Progenitor cell of endocrine pancreas (in vitro differentiated cells): ENCODE measurements around the gene ATF5. TPM values are rescaled to one million over a fixed set of nuclear protein-coding genes. Genes with fewer than 3 reads are reported as not detected.

ENCODE experiments used
- DNase-seq: peaks from one replicate; pipeline ENCODE4 v3.0.0; 2021; ENCODE audit warnings: low spot score; ENCODE audit not compliant: unreplicated experiment
- H3K27ac Mint-ChIP-seq: 2 replicates; pipeline ENCODE4 v1.8.0; 2021; ENCODE audit warnings: mild to moderate bottlenecking, moderate library complexity, mixed read lengths
- H3K27me3 Mint-ChIP-seq: 2 replicates; pipeline ENCODE4 v1.8.0; 2021; ENCODE audit warnings: mixed read lengths
- H3K36me3 Mint-ChIP-seq: 2 replicates; pipeline ENCODE4 v1.8.0; 2022; ENCODE audit warnings: mixed read lengths; ENCODE audit not compliant: insufficient read depth
- H3K4me1 Mint-ChIP-seq: 2 replicates; pipeline ENCODE4 v1.8.0; 2021; ENCODE audit warnings: low read depth, mixed read lengths
- H3K4me3 Mint-ChIP-seq: 2 replicates; pipeline ENCODE4 v1.8.0; 2021; ENCODE audit warnings: low read depth, mild to moderate bottlenecking, moderate library complexity, mixed read lengths
- H3K9me3 Mint-ChIP-seq: 2 replicates; pipeline ENCODE4 v1.8.0; 2021; ENCODE audit warnings: low read depth, mixed read lengths
- CTCF ChIP-seq: fragments of 200-600 bp; sonication (generic); IDR thresholded peaks from one replicate; pipeline ENCODE4 v1.5.0; 2021; ENCODE audit warnings: antibody characterized with exemption, mild to moderate bottlenecking; ENCODE audit not compliant: unreplicated experiment
- total RNA-seq: library from RNA; stranded (reverse); gene quantifications from 2 replicates; pipeline ENCODE4 v1.2.1, GENCODE V29; 2021

The ATF5 gene
- total RNA-seq, 1 donor from 2014 or later = 14.5 TPM

DNA sequence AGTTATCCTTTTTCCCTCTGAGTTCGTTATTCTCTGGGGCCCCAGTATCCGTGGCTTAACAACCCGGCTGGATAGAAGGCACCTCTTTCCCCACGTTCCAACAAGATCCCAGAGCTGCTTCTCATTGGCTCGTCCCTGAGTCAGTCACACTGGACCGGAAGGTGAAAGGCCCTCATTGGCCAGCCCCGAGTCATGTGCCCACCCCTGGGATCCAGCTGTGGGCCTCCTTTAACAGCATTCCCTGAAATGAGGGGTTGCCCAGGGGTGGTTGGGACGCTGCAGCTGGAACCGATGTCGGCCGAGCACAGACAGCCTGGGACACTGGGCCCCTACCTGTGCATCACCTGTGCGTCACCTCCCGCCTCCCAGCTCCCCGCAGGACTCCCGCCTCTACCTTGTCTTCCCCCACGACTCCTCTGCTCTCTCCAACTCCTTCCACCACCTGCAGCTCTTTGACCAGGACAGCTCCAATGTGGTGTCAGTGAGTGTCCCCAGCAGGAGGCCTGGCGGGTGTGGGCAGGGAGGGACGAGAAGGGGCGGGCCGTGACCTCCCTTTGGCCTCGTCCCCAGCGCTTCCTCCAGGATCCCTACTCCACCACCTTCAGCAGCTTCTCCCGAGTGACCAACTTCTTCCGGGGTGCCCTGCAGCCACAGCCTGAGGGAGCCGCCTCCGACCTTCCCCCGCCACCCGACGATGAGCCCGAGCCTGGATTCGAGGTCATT, 47.2 kb upstream of the ATF5 start:
- no peaks in the 10 kb centered on the region for H3K9me3 Mint-ChIP-seq
- no peak for DNase-seq
- H3K27me3 Mint-ChIP-seq = no peaks in the 10 kb centered on the region
- H3K27ac Mint-ChIP-seq = no peak overlapping the region
- TF ChIP-seq CTCF = no peak
- no peak overlapping the region for H3K4me3 Mint-ChIP-seq
- H3K36me3 Mint-ChIP-seq = peaks cover 31% of the 10 kb centered on the region
- H3K4me1 Mint-ChIP-seq = peaks cover 9% of the 10 kb centered on the region

DNA sequence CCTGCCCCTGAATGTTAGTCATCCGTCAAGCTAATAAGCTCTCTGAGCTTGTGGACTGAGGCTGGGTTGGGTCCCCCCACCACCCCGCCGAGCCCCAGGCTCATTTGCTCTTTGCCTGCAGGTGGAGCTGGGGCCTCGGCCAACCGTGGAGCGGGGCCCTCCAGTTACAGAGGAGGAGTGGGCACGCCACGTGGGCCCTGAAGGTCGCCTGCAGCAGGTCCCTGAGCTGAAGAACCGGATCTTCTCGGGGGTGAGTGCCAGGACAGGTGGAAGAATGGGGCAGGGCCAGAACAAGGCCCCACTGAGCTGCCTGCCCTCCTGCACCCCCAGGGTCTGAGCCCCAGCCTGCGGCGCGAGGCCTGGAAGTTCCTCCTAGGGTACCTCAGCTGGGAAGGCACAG, 46.4 kb upstream of the ATF5 start:
- no peaks in the 10 kb centered on the region for H3K27me3 Mint-ChIP-seq
- no peak for DNase-seq
- peaks cover 31% of the 10 kb centered on the region for H3K36me3 Mint-ChIP-seq
- TF ChIP-seq CTCF = no peak
- peaks cover 9% of the 10 kb centered on the region for H3K4me1 Mint-ChIP-seq
- no peak overlapping the region for H3K4me3 Mint-ChIP-seq
- no peak overlapping the region for H3K27ac Mint-ChIP-seq
- no peaks in the 10 kb centered on the region for H3K9me3 Mint-ChIP-seq

- Mint-ChIP-seq H3K36me3 (peaks cover 31% of the 10 kb centered on the region), H3K27me3 (no peaks in the 10 kb centered on the region), H3K27ac (no peak overlapping the region), H3K4me3 (no peak overlapping the region), H3K4me1 (peaks cover 7% of the 10 kb centered on the region), H3K9me3 (no peaks in the 10 kb centered on the region)
- TF ChIP-seq CTCF = no peak
- DNase-seq = no peak
These were observed 45.9 kb upstream of the ATF5 start for GRCh38 chr19:49883094-49883493.

GRCh38 chr19:49884109-49884508, 44.9 kb upstream of the ATF5 start:
- no peak overlapping the region for H3K27ac Mint-ChIP-seq
- DNase-seq = no peak
- peaks cover 32% of the 10 kb centered on the region for H3K36me3 Mint-ChIP-seq
- H3K4me1 Mint-ChIP-seq = no peaks in the 10 kb centered on the region
- H3K27me3 Mint-ChIP-seq = no peaks in the 10 kb centered on the region
- H3K9me3 Mint-ChIP-seq = no peaks in the 10 kb centered on the region
- TF ChIP-seq CTCF = no peak
- no peak overlapping the region for H3K4me3 Mint-ChIP-seq

GRCh38 chr19:49884760-49885159, 44.2 kb upstream of the ATF5 start:
- no peak for TF ChIP-seq CTCF
- Mint-ChIP-seq H3K27ac (no peak overlapping the region), H3K27me3 (peaks cover 3% of the 10 kb centered on the region), H3K9me3 (no peaks in the 10 kb centered on the region), H3K4me1 (no peaks in the 10 kb centered on the region), H3K36me3 (peaks cover 31% of the 10 kb centered on the region), H3K4me3 (no peak overlapping the region)
- no peak for DNase-seq
